H1 (cell line): ENCODE results near the gene SLX4IP. TPM values are rescaled to one million over a fixed set of nuclear protein-coding genes. Genes with fewer than 3 reads are reported as not detected.

Source experiments
- POLR2A ChIP-seq, 2 experiments: IDR thresholded peaks; 1 replicate in 1 of 2; 2 replicates in 1 of 2; pipeline ENCODE4 v1.6.1; 2011; ENCODE audit warnings: low read depth in 2 of 2, low read length in 2 of 2, mild to moderate bottlenecking in 2 of 2; ENCODE audit errors: control extremely low read depth in 1 of 2
- RFX5 ChIP-seq: IDR thresholded peaks from 2 replicates; pipeline ENCODE4 v1.6.1; 2011; ENCODE audit warnings: low read depth, low read length, improper control_type of control experiment, borderline replicate concordance
- TEAD4 ChIP-seq: IDR thresholded peaks from 2 replicates; pipeline ENCODE4 v1.6.1; 2012; ENCODE audit warnings: low read depth, low read length, inconsistent platforms, mixed read lengths
- ZNF274 ChIP-seq: IDR thresholded peaks from 2 replicates; pipeline ENCODE4 v1.7.0; 2012; ENCODE audit warnings: low read length, borderline replicate concordance; ENCODE audit errors: extremely low read depth
- polyA plus RNA-seq, 7 experiments: library from polyadenylated mRNA; depleted of rRNA in 3 of 7; stranded (reverse) in 5 of 7; unstranded in 2 of 7; fragments of >200 nt in 5 of 7; fragments of 200-250 nt in 2 of 7; gene quantifications; 1 replicate in 5 of 7; 2 replicates in 1 of 7; 4 replicates in 1 of 7; pipeline versions ENCODE4 v1.2.1 to v1.2.3, GENCODE V29; 2011 to 2013; ENCODE audit warnings: missing spikeins in 2 of 7, mixed read lengths in 2 of 7
- total RNA-seq: library from RNA; stranded (reverse); fragmentation: NEBNext Ultra II Directional; extraction: Animal tissue kit (Norgen Biotek cat#: 25700); gene quantifications from 2 replicates; pipeline ENCODE4 v1.2.1, GENCODE V29; 2021
- TF ChIP-seq, protein P1 (sequence below), 3 experiments: IDR thresholded peaks; 1 replicate in 2 of 3; 2 replicates in 1 of 3; pipeline versions ENCODE4 v1.5.1 to v1.6.1; 2011; ENCODE audit warnings: low read length in 3 of 3, mild to moderate bottlenecking in 3 of 3, inconsistent platforms in 2 of 3, low read depth in 1 of 3, moderate library complexity in 1 of 3; ENCODE audit not compliant: insufficient read depth in 1 of 3; ENCODE audit errors: control extremely low read depth in 1 of 3

SLX4IP gene
- total and polyA plus RNA-seq, 2 of the 8 experiments (the other 6 are each of a cell fraction or from before 2014, with no cell fraction given), result 2.4 to 8.7 TPM

GRCh38 chr20:10438217-10438616, 3.1 kb downstream of the SLX4IP start (continued):
- no peak for TF ChIP-seq POLR2A (IDR thresholded peaks at IDR 0.05; ENCODE audit: control extremely low read depth in 1 of 2, low read depth in 2 of 2, low read length in 2 of 2)
- no peak for TF ChIP-seq RFX5
- no peak for TF ChIP-seq TEAD4
- no peak for TF ChIP-seq ZNF274
- TF ChIP-seq, protein P1, sequence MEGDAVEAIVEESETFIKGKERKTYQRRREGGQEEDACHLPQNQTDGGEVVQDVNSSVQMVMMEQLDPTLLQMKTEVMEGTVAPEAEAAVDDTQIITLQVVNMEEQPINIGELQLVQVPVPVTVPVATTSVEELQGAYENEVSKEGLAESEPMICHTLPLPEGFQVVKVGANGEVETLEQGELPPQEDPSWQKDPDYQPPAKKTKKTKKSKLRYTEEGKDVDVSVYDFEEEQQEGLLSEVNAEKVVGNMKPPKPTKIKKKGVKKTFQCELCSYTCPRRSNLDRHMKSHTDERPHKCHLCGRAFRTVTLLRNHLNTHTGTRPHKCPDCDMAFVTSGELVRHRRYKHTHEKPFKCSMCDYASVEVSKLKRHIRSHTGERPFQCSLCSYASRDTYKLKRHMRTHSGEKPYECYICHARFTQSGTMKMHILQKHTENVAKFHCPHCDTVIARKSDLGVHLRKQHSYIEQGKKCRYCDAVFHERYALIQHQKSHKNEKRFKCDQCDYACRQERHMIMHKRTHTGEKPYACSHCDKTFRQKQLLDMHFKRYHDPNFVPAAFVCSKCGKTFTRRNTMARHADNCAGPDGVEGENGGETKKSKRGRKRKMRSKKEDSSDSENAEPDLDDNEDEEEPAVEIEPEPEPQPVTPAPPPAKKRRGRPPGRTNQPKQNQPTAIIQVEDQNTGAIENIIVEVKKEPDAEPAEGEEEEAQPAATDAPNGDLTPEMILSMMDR (IDR thresholded peaks at IDR 0.05; ENCODE audit: control extremely low read depth in 1 of 3, insufficient read depth in 1 of 3, low read depth in 1 of 3, low read length in 3 of 3), result no peak
